Measurements from ENCODE around the gene CACHD1. TPM values are rescaled to one million over a fixed set of nuclear protein-coding genes. Genes with fewer than 3 reads are reported as not detected.

Gene CACHD1
- total RNA-seq, 1 experiment from 2014 or later, result 8.4 TPM

DNA sequence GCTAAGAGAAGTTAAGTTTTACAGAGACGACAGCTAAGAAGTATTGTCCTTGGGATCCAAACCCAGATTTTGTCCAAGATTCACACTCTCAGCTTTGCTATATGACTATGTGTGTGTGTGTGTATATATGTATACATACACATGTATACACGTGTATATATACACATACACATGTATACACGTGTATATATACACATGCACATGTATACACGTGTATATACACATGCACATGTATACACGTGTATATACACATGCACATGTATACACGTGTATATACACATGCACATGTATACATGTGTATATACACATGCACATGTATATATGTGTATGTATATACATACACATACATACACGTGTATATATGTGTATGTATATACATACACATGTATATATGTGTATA, 3.9 kb upstream of the CACHD1 start (continued):
- TF ChIP-seq, protein P1, sequence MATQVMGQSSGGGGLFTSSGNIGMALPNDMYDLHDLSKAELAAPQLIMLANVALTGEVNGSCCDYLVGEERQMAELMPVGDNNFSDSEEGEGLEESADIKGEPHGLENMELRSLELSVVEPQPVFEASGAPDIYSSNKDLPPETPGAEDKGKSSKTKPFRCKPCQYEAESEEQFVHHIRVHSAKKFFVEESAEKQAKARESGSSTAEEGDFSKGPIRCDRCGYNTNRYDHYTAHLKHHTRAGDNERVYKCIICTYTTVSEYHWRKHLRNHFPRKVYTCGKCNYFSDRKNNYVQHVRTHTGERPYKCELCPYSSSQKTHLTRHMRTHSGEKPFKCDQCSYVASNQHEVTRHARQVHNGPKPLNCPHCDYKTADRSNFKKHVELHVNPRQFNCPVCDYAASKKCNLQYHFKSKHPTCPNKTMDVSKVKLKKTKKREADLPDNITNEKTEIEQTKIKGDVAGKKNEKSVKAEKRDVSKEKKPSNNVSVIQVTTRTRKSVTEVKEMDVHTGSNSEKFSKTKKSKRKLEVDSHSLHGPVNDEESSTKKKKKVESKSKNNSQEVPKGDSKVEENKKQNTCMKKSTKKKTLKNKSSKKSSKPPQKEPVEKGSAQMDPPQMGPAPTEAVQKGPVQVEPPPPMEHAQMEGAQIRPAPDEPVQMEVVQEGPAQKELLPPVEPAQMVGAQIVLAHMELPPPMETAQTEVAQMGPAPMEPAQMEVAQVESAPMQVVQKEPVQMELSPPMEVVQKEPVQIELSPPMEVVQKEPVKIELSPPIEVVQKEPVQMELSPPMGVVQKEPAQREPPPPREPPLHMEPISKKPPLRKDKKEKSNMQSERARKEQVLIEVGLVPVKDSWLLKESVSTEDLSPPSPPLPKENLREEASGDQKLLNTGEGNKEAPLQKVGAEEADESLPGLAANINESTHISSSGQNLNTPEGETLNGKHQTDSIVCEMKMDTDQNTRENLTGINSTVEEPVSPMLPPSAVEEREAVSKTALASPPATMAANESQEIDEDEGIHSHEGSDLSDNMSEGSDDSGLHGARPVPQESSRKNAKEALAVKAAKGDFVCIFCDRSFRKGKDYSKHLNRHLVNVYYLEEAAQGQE (IDR thresholded peaks at IDR 0.05; ENCODE audit: low read depth), result no peak
- TF ChIP-seq SIN3A (IDR thresholded peaks at IDR 0.05; ENCODE audit: low read depth), result no peak
- no peak for TF ChIP-seq SRF (IDR thresholded peaks at IDR 0.05; ENCODE audit: low read depth)

DNA sequence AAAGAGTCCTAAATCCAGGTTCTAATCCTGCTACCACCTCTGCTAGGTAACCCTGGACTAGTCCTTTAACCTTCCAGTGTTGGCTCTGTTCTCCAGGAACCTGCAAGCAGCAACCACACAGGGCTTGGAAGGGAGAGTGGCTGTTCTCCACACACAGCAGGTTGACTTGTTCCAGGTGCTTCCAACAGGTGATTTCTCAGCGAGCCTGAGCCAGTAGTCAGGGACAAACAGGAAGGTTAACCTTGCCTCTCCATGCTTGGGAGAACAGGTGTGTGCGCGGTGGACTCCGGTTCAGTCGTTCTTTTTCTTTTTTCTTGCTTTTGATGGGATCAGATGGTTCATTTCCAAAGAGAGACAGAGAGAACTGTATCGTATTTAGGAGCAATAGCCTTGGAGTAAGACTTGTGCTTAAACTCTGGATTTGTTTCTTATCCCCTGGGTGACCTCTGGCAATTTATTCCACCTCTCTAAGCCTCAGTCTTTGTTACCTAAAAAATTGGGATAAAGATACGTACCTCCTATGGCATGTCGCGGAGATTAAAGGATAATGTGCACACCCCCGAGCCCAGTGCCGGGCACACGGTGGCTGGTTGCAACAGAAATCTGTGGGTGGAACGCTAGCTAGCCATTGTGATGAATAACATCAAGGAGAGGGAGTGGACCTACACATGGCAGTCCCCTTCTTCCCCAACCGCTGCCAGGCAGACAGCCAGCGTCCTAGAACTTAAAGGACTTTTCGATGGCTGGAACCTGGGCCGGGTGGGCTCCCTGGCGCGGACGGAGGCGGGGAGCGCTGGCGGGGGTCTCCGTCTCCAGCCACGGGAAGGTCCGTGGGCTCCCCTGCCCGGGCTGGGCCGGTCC, 583 bp upstream of the CACHD1 start:
- H3K9ac ChIP-seq (ENCODE audit: low read length), result peak overlapping the region; percentile 75
- peak overlapping the region; percentile 72 for H3K27ac ChIP-seq (ENCODE audit: low read depth, low read length)
- H3K4me2 ChIP-seq (ENCODE audit: low read length), result peak overlapping the region; percentile 99
- ChIA-PET RAD21 (ENCODE audit: low non-redundant PET in 1 of 2, low total read pairs in 2 of 2, uncharacterized antibody in 2 of 2, unreplicated experiment in 2 of 2) (no interaction called here), POLR2A (no interaction called here), CTCF (no interaction called here)
- H4K20me1 ChIP-seq (ENCODE audit: insufficient read depth), result no peaks in the 10 kb centered on the region
- DNase-seq (ENCODE audit: low read depth, low spot score) (no peak), ATAC-seq (peak; percentile 18)
- BruUV-seq (replicated peaks), result no TSS peak
- peak overlapping the region; percentile 79 for H2AFZ ChIP-seq (ENCODE audit: low read depth, low read length, poor library complexity, severe bottlenecking)
- H3K79me2 ChIP-seq (ENCODE audit: insufficient read depth, low read length), result peaks cover 15% of the 10 kb centered on the region
- no peaks in the 10 kb centered on the region for H3K36me3 ChIP-seq (ENCODE audit: control insufficient read depth in 1 of 2, insufficient read depth in 2 of 2, low read length in 2 of 2)
- TF ChIP-seq, protein P1 (IDR thresholded peaks at IDR 0.05; ENCODE audit: low read depth), result no peak
- TF ChIP-seq CEBPB (IDR thresholded peaks at IDR 0.05; ENCODE audit: low read depth) (no peak), POLR2A (IDR thresholded peaks at IDR 0.05; ENCODE audit: borderline replicate concordance, extremely low read depth, insufficient read depth, insufficient read length) (no peak), SRF (IDR thresholded peaks at IDR 0.05; ENCODE audit: low read depth) (no peak), ZFX (IDR thresholded peaks at IDR 0.05) (no peak), EZH2phosphoT487 (IDR thresholded peaks at IDR 0.05; ENCODE audit: borderline replicate concordance) (no peak)
- TF ChIP-seq, protein P2, sequence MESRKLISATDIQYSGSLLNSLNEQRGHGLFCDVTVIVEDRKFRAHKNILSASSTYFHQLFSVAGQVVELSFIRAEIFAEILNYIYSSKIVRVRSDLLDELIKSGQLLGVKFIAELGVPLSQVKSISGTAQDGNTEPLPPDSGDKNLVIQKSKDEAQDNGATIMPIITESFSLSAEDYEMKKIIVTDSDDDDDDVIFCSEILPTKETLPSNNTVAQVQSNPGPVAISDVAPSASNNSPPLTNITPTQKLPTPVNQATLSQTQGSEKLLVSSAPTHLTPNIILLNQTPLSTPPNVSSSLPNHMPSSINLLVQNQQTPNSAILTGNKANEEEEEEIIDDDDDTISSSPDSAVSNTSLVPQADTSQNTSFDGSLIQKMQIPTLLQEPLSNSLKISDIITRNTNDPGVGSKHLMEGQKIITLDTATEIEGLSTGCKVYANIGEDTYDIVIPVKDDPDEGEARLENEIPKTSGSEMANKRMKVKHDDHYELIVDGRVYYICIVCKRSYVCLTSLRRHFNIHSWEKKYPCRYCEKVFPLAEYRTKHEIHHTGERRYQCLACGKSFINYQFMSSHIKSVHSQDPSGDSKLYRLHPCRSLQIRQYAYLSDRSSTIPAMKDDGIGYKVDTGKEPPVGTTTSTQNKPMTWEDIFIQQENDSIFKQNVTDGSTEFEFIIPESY (IDR thresholded peaks at IDR 0.05; ENCODE audit: extremely low read depth, insufficient replicate concordance, low read length), result no peak
- TF ChIP-seq, protein P3, sequence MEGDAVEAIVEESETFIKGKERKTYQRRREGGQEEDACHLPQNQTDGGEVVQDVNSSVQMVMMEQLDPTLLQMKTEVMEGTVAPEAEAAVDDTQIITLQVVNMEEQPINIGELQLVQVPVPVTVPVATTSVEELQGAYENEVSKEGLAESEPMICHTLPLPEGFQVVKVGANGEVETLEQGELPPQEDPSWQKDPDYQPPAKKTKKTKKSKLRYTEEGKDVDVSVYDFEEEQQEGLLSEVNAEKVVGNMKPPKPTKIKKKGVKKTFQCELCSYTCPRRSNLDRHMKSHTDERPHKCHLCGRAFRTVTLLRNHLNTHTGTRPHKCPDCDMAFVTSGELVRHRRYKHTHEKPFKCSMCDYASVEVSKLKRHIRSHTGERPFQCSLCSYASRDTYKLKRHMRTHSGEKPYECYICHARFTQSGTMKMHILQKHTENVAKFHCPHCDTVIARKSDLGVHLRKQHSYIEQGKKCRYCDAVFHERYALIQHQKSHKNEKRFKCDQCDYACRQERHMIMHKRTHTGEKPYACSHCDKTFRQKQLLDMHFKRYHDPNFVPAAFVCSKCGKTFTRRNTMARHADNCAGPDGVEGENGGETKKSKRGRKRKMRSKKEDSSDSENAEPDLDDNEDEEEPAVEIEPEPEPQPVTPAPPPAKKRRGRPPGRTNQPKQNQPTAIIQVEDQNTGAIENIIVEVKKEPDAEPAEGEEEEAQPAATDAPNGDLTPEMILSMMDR (IDR thresholded peaks at IDR 0.05 in 2 of 3, conservative IDR thresholded peaks at IDR 0.05 in 1 of 3; ENCODE audit: borderline replicate concordance in 1 of 3, insufficient read depth in 1 of 3, low read depth in 2 of 3, low read length in 2 of 3), result no peak
- H3K4me3 ChIP-seq (replicated peaks in 1 of 2; ENCODE audit: low read depth in 1 of 2, low read length in 2 of 2), result peak overlapping the region; percentile 50 to 78
- H3K4me1 ChIP-seq (ENCODE audit: control insufficient read depth in 1 of 2, insufficient read depth in 2 of 2, low read length in 2 of 2), result peaks cover 3 to 19% of the 10 kb centered on the region in 2 experiments; a peak in 2 of 4 replicates
- no peaks in the 10 kb centered on the region for H3K9me2 ChIP-seq (ENCODE audit: insufficient read depth)
- no peaks in the 10 kb centered on the region for H3K9me3 ChIP-seq (ENCODE audit: control insufficient read depth in 1 of 2, insufficient read depth in 1 of 2, low read depth in 1 of 2, low read length in 2 of 2)
- no peaks in the 10 kb centered on the region for H3K27me3 ChIP-seq (ENCODE audit: insufficient read depth, low read length)
- intact Hi-C loops (cut with micrococcal nuclease), result no loop called here

Data from HCT116 (cell line).